IMR-90 (cell line): ENCODE data around the gene MUCL1. TPM values are rescaled to one million over a fixed set of nuclear protein-coding genes. Genes with fewer than 3 reads are reported as not detected.

Source experiments
- ATAC-seq: fragments of 200-7000 bp; cut with Tn5 transposase; 2 replicates; pipeline ENCODE4 v1.9.1; 2020; ENCODE audit warnings: low read depth, mild to moderate bottlenecking, moderate library complexity
- BruUV-seq: library from RNA; stranded (reverse); fragments of 400-500 nt; replicated peaks from 2 replicates; lab custom pipeline; 2021; lab: Mats Ljungman, UMichigan
- CTCF ChIA-PET: fragments of 300-600 bp; formaldehyde crosslinking; extraction: SDS; loops from one replicate; lab custom pipeline; 2021; ENCODE audit warnings: antibody characterized with exemption; lab: Yijun Ruan, JAX
- POLR2A ChIA-PET: fragments of 300-600 bp; sonication (Branson Sonifier 250); formaldehyde crosslinking; loops from one replicate; lab custom pipeline; 2022; ENCODE audit warnings: antibody characterized with exemption; ENCODE audit not compliant: unreplicated experiment; lab: Charles Lee
- DNase-seq: peaks from one replicate; pipeline ENCODE4 v3.0.0; 2013
- H2AFZ ChIP-seq: replicated peaks from 2 replicates; pipeline ENCODE3; 2013; ENCODE audit warnings: low read length, mild to moderate bottlenecking; ENCODE audit not compliant: poor library complexity
- H2AK5ac ChIP-seq: 2 replicates; pipeline ENCODE4 v1.6.1; 2013; ENCODE audit warnings: low read depth, low read length, inconsistent platforms
- H2AK9ac ChIP-seq: replicated peaks from 2 replicates; pipeline ENCODE3; 2013; ENCODE audit warnings: mild to moderate bottlenecking, low read depth, low read length, moderate library complexity; ENCODE audit not compliant: poor library complexity
- H2BK120ac ChIP-seq: 2 replicates; pipeline ENCODE4 v1.6.1; 2013; ENCODE audit warnings: low read depth, low read length, inconsistent platforms
- H2BK15ac ChIP-seq: 3 replicates; pipeline ENCODE4 v1.6.1; 2013; ENCODE audit warnings: low read depth, low read length, inconsistent platforms
- H2BK20ac ChIP-seq: 2 replicates; pipeline ENCODE4 v1.6.1; 2013; ENCODE audit warnings: low read depth, mild to moderate bottlenecking, inconsistent platforms, low read length, moderate library complexity
- H2BK5ac ChIP-seq: 2 replicates; pipeline ENCODE4 v1.6.1; 2013; ENCODE audit warnings: mild to moderate bottlenecking, low read depth, low read length, inconsistent platforms; ENCODE audit not compliant: poor library complexity, severe bottlenecking
- H3K14ac ChIP-seq: replicated peaks from 2 replicates; pipeline ENCODE4 v1.6.1; 2013; ENCODE audit warnings: low read depth, low read length, inconsistent platforms
- H3K18ac ChIP-seq: 2 replicates; pipeline ENCODE4 v1.6.1; 2013; ENCODE audit warnings: low read depth, low read length, control low read depth
- H3K23ac ChIP-seq: 2 replicates; pipeline ENCODE4 v1.6.1; 2013; ENCODE audit warnings: low read depth, low read length, inconsistent platforms
- H3K27ac ChIP-seq: 2 replicates; pipeline ENCODE4 v1.5.1; 2013; ENCODE audit warnings: mild to moderate bottlenecking, control low read depth, low read length; ENCODE audit not compliant: insufficient read depth
- H3K27me3 ChIP-seq: 2 replicates; pipeline ENCODE4 v1.6.1; 2013; ENCODE audit warnings: low read length; ENCODE audit not compliant: control insufficient read depth, insufficient read depth
- H3K36me3 ChIP-seq: 2 replicates; pipeline ENCODE4 v1.6.1; 2013; ENCODE audit warnings: low read length, mixed read lengths; ENCODE audit not compliant: control insufficient read depth, insufficient read depth
- H3K4ac ChIP-seq: 2 replicates; pipeline ENCODE4 v1.6.1; 2013; ENCODE audit warnings: low read depth, low read length, inconsistent platforms
- H3K4me1 ChIP-seq: 2 replicates; pipeline ENCODE4 v1.6.1; 2013; ENCODE audit warnings: low read length, mixed read lengths; ENCODE audit not compliant: control insufficient read depth, insufficient read depth
- H3K4me2 ChIP-seq: 2 replicates; pipeline ENCODE4 v1.6.1; 2013; ENCODE audit warnings: low read depth, mild to moderate bottlenecking, control low read depth, low read length, moderate library complexity
- H3K4me3 ChIP-seq: 2 replicates; pipeline ENCODE4 v1.5.1; 2013; ENCODE audit warnings: low read depth, mild to moderate bottlenecking, control low read depth, low read length, moderate library complexity; ENCODE audit not compliant: insufficient read depth
- H3K56ac ChIP-seq: 2 replicates; pipeline ENCODE4 v1.6.1; 2013; ENCODE audit warnings: low read length, inconsistent platforms; ENCODE audit not compliant: insufficient read depth; ENCODE audit errors: extremely low read depth
- H3K79me1 ChIP-seq, 2 experiments: 2 replicates each; pipeline ENCODE4 v1.6.1; 2013; ENCODE audit warnings: low read length in 2 of 2, inconsistent platforms in 1 of 2, low read depth in 1 of 2
- H3K9ac ChIP-seq: 2 replicates; pipeline ENCODE4 v1.6.1; 2013; ENCODE audit warnings: low read depth, low read length, control low read depth
- H3K9me1 ChIP-seq: 2 replicates; pipeline ENCODE4 v1.6.1; 2013; ENCODE audit warnings: low read length, inconsistent platforms; ENCODE audit not compliant: insufficient read depth
- H3K9me3 ChIP-seq: 2 replicates; pipeline ENCODE4 v1.6.1; 2013; ENCODE audit warnings: low read length; ENCODE audit not compliant: control insufficient read depth, insufficient read depth
- H4K20me1 ChIP-seq: 2 replicates; pipeline ENCODE4 v1.6.1; 2013; ENCODE audit warnings: low read length, inconsistent platforms; ENCODE audit not compliant: insufficient read depth
- H4K5ac ChIP-seq: 2 replicates; pipeline ENCODE4 v1.6.1; 2013; ENCODE audit warnings: mild to moderate bottlenecking, low read depth, low read length, control low read depth
- H4K8ac ChIP-seq, 2 experiments: 2 replicates each; pipeline ENCODE4 v1.6.1; 2013; ENCODE audit warnings: low read depth in 2 of 2, low read length in 2 of 2, control low read depth in 1 of 2, inconsistent platforms in 1 of 2
- H4K91ac ChIP-seq: 2 replicates; pipeline ENCODE4 v1.6.1; 2013; ENCODE audit warnings: low read depth, low read length, inconsistent platforms; ENCODE audit not compliant: insufficient read depth
- ELK1 ChIP-seq: fragments of 150-350 bp; IDR thresholded peaks from 2 replicates; pipeline ENCODE4 v1.6.1; 2016; ENCODE audit warnings: low read depth, mild to moderate bottlenecking, low read length, moderate library complexity, borderline replicate concordance
- WGBS, 2 experiments: methylation state at CpG; one replicate each; pipeline versions ENCODE4 v1.1.5 to v1.1.7; 2013; ENCODE audit warnings: missing lambda C conversion rate in 2 of 2; ENCODE audit not compliant: insufficient read length in 1 of 2; ENCODE audit errors: extremely low coverage in 2 of 2; 5-methylcytosine and 5-hydroxymethylcytosine counted together
- dilution Hi-C: fragments of 300-500 bp; cut with HindIII; formaldehyde crosslinking; loops from one replicate; pipeline ENCODE4 v1.14.3; 2018; ENCODE audit warnings: low sequenced_read_pairs; ENCODE audit not compliant: unreplicated experiment
- in situ Hi-C: fragments of 300-500 bp; cut with MboI; formaldehyde crosslinking; loops from 3 replicates; pipeline ENCODE4 v1.14.3; 2019; ENCODE audit warnings: low sequenced_read_pairs, inconsistent platforms, mixed read lengths
- intact Hi-C: fragments of 100-400 bp; cut with micrococcal nuclease; formaldehyde crosslinking; loops from 2 replicates; pipeline ENCODE4 v1.10.0; 2022
- polyA plus RNA-seq, 3 experiments: library from polyadenylated mRNA; depleted of rRNA; stranded (reverse); fragments of >200 nt; gene quantifications; 2 replicates each; pipeline ENCODE4 v1.2.3, GENCODE V29; 2012; ENCODE audit warnings: low replicate concordance in 1 of 3
- total RNA-seq: library from RNA; depleted of rRNA; stranded (reverse); fragments of >200 nt; gene quantifications from 2 replicates; pipeline ENCODE4 v1.2.3, GENCODE V29; 2012

The MUCL1 gene
- total and polyA plus RNA-seq, 2 of the 4 experiments (the other 2 are of a cell fraction), result not detected

GRCh38 chr12:54831631-54832030 is 22.7 kb upstream of the MUCL1 start:
- no peak overlapping the region for H3K9ac ChIP-seq
- no TSS peak for BruUV-seq
- POLR2A ChIA-PET, result no interaction called here
- H3K27me3 ChIP-seq, result no peaks in the 10 kb centered on the region
- no peak overlapping the region for H4K8ac ChIP-seq
- H3K4me1 ChIP-seq, result no peaks in the 10 kb centered on the region
- H2AK5ac ChIP-seq, result no peak overlapping the region
- no peak overlapping the region for H2AK9ac ChIP-seq
- no peak overlapping the region for H3K23ac ChIP-seq
- no peaks in the 10 kb centered on the region for H3K36me3 ChIP-seq
- no peak overlapping the region for H3K14ac ChIP-seq
- H3K18ac ChIP-seq, result no peak overlapping the region
- no peaks in the 10 kb centered on the region for H3K9me1 ChIP-seq
- DNase-seq (no peak), ATAC-seq (no peak)
- in situ Hi-C loops, result no loop called here
- intact Hi-C loops, result no loop called here
- H3K27ac ChIP-seq, result no peak overlapping the region
- no peak for TF ChIP-seq ELK1
- no peak overlapping the region for H3K4ac ChIP-seq
- no peaks in the 10 kb centered on the region for H4K20me1 ChIP-seq
- dilution Hi-C loops, result no loop called here
- H3K4me3 ChIP-seq, result no peak overlapping the region
- no peak overlapping the region for H4K5ac ChIP-seq
- no peak overlapping the region for H2AFZ ChIP-seq
- H3K4me2 ChIP-seq, result no peak overlapping the region
- H2BK120ac ChIP-seq, result no peak overlapping the region
- H4K91ac ChIP-seq, result no peak overlapping the region
- H3K9me3 ChIP-seq, result no peaks in the 10 kb centered on the region
- no peak overlapping the region for H2BK5ac ChIP-seq
- no peaks in the 10 kb centered on the region for H3K79me1 ChIP-seq
- 100% methylated on average over 1 of the region's 1 CpG; no CpG with 5 or more reads in 1 of the 2 experiments for WGBS, 2 experiments
- CTCF ChIA-PET, result no interaction called here
- no peak overlapping the region for H3K56ac ChIP-seq
- H2BK20ac ChIP-seq, result no peak overlapping the region
- H2BK15ac ChIP-seq, result no peak overlapping the region
